Stimulated activated CD4-positive, alpha-beta T cell treated with anti-CD3 and anti-CD28 coated beads, TNF-alpha, amount 100 ng/mL, for 4 hours (primary cell): ENCODE results near the gene MOSPD3.
A peak's percentile ranks its signal among the peaks of the same experiment; 100 is the strongest.

ENCODE experiments used
- DNase-seq, 3 experiments: peaks; one replicate each; pipeline ENCODE4 v3.0.0-alpha.2; 2020; ENCODE audit warnings: low read depth in 3 of 3

The MOSPD3 gene

GRCh38 chr7:100575746-100576383, 36.5 kb upstream of the MOSPD3 start:
- DNase-seq = no peak

- no peak for DNase-seq
These were observed 35.9 kb upstream of the MOSPD3 start for GRCh38 chr7:100576384-100576993.

- no peak for DNase-seq
These were observed 35.2 kb upstream of the MOSPD3 start for GRCh38 chr7:100577103-100577502.

GRCh38 chr7:100577507-100577906, 34.8 kb upstream of the MOSPD3 start:
- DNase-seq = no peak

- no peak for DNase-seq
These were observed 33.8 kb upstream of the MOSPD3 start for GRCh38 chr7:100578246-100579183.

GRCh38 chr7:100580466-100581283, 31.7 kb upstream of the MOSPD3 start:
- DNase-seq = no peak

- DNase-seq = no peak
These were observed 30.2 kb upstream of the MOSPD3 start for GRCh38 chr7:100582041-100582579.

GRCh38 chr7:100582650-100583049, 29.7 kb upstream of the MOSPD3 start:
- DNase-seq = no peak

GRCh38 chr7:100583132-100584053, 28.9 kb upstream of the MOSPD3 start:
- DNase-seq = peak in 1 of 3 experiments; percentile 29

GRCh38 chr7:100584054-100584682, 28.2 kb upstream of the MOSPD3 start:
- DNase-seq = no peak

GRCh38 chr7:100584683-100585510, 27.4 kb upstream of the MOSPD3 start:
- DNase-seq = no peak

GRCh38 chr7:100585511-100586265, 26.7 kb upstream of the MOSPD3 start, which contains the start of gene LRCH4:
Gene LRCH4, minus strand, starts transcription at chr7:100586129. Its CDS starts 29 bp downstream, at chr7:100586100.
- DNase-seq = peak in 1 of 3 experiments; percentile 42

GRCh38 chr7:100586266-100587025, 25.9 kb upstream of the MOSPD3 start, which contains the start of gene FBXO24:
Gene FBXO24, plus strand, starts transcription at chr7:100586328. Its CDS starts 298 bp downstream, at chr7:100586626.
- DNase-seq = peak; percentile 93 to 99 (median 98)

- DNase-seq = no peak
These were observed 23.9 kb upstream of the MOSPD3 start for GRCh38 chr7:100588438-100588837.

GRCh38 chr7:100589341-100589947, 22.9 kb upstream of the MOSPD3 start:
- DNase-seq = no peak

- DNase-seq = no peak
These were observed 22.1 kb upstream of the MOSPD3 start for GRCh38 chr7:100590077-100590737.
